SK-N-MC (cell line): ENCODE measurements around the gene EMP1.
"Not testable (repeated sequence)": the region's sequence is repeated elsewhere in the genome, so short reads cannot be mapped to it uniquely, and the experiment has no call there.

Experiments
- DNase-seq: peaks from one replicate; pipeline ENCODE4 v3.0.0-alpha.2; 2011; ENCODE audit warnings: low read depth, low spot score
- H3K27ac ChIP-seq: fragments of 200-600 bp; sonication (generic); 2 replicates; pipeline ENCODE4 v1.5.1; 2016; ENCODE audit warnings: mixed run types
- H3K36me3 ChIP-seq: fragments of 200-600 bp; sonication (generic); 2 replicates; pipeline ENCODE4 v1.6.1; 2017; ENCODE audit warnings: antibody characterized with exemption, low read length, mixed read lengths; ENCODE audit not compliant: insufficient read depth
- H3K4me3 ChIP-seq: fragments of 200-600 bp; sonication (generic); 2 replicates; pipeline ENCODE4 v1.5.1; 2016
- H3K9ac ChIP-seq: fragments of 200-600 bp; sonication (generic); 2 replicates; pipeline ENCODE4 v1.8.0; 2017; ENCODE audit warnings: mixed run types, mixed read lengths; ENCODE audit not compliant: insufficient read length
- H3K9me3 ChIP-seq: fragments of 200-600 bp; sonication (generic); 2 replicates; pipeline ENCODE4 v1.6.1; 2017; ENCODE audit warnings: low read depth, mild to moderate bottlenecking, antibody characterized with exemption, low read length, moderate library complexity, mixed read lengths
- EZH2 ChIP-seq: fragments of 200-600 bp; sonication (generic); IDR thresholded peaks from one replicate; pipeline ENCODE4 v1.6.1; 2017; ENCODE audit warnings: antibody characterized with exemption
- FOXP2 ChIP-seq: optimal IDR thresholded peaks from 2 replicates; pipeline ENCODE3; 2011; ENCODE audit warnings: mild to moderate bottlenecking, moderate library complexity; ENCODE audit not compliant: insufficient read depth; ENCODE audit errors: extremely low read length, control extremely low read depth
- POLR2AphosphoS5 ChIP-seq: IDR thresholded peaks from 2 replicates; pipeline ENCODE4 v1.6.1; 2012; ENCODE audit warnings: mild to moderate bottlenecking, low read depth, low read length, borderline replicate concordance

EMP1 gene

GRCh38 chr12:13252616-13253015 lies 56.1 kb downstream of the EMP1 start:
- DNase-seq: no peak
- TF ChIP-seq POLR2AphosphoS5 (no peak), EZH2 (no peak), FOXP2 (no peak)
- Histone ChIP-seq H3K9ac (no peak overlapping the region), H3K9me3 (no peaks in the 10 kb centered on the region), H3K4me3 (no peak overlapping the region), H3K27ac (no peak overlapping the region), H3K36me3 (no peaks in the 10 kb centered on the region)

GRCh38 chr12:13253966-13254760 lies 57.6 kb downstream of the EMP1 start:
- H3K36me3 ChIP-seq: no peaks in the 10 kb centered on the region
- TF ChIP-seq EZH2: no peak
- no peaks in the 10 kb centered on the region for H3K9me3 ChIP-seq
- no peak overlapping the region for H3K27ac ChIP-seq
- no peak for DNase-seq
- H3K9ac ChIP-seq: no peak overlapping the region
- H3K4me3 ChIP-seq: no peak overlapping the region

GRCh38 chr12:13255792-13256691 lies 59.5 kb downstream of the EMP1 start:
- H3K9me3 ChIP-seq: no peaks in the 10 kb centered on the region
- TF ChIP-seq FOXP2: no peak
- TF ChIP-seq POLR2AphosphoS5: peak; percentile 28; the same call in 1 of the 2 replicates
- no peaks in the 10 kb centered on the region for H3K36me3 ChIP-seq
- peak; percentile 85 for DNase-seq
- peak overlapping the region; percentile 71 for H3K4me3 ChIP-seq
- peak overlapping the region; percentile 38 for H3K9ac ChIP-seq
- no peak overlapping the region for H3K27ac ChIP-seq

GRCh38 chr12:13256692-13257045 lies 60.1 kb downstream of the EMP1 start:
- H3K36me3 ChIP-seq: no peaks in the 10 kb centered on the region
- no peak overlapping the region for H3K4me3 ChIP-seq
- H3K9ac ChIP-seq: no peak overlapping the region
- no peak overlapping the region for H3K27ac ChIP-seq
- no peak for DNase-seq
- TF ChIP-seq POLR2AphosphoS5: no peak
- TF ChIP-seq FOXP2: no peak
- TF ChIP-seq EZH2: no peak
- H3K9me3 ChIP-seq: no peaks in the 10 kb centered on the region

GRCh38 chr12:13257356-13257875 lies 60.9 kb downstream of the EMP1 start:
- Histone ChIP-seq H3K4me3 (no peak overlapping the region), H3K9ac (no peak overlapping the region), H3K27ac (no peak overlapping the region), H3K9me3 (no peaks in the 10 kb centered on the region), H3K36me3 (no peaks in the 10 kb centered on the region)
- TF ChIP-seq POLR2AphosphoS5 (no peak), EZH2 (no peak), FOXP2 (no peak)
- no peak for DNase-seq

- Histone ChIP-seq H3K4me3 (no peak overlapping the region), H3K27ac (no peak overlapping the region), H3K9ac (no peak overlapping the region), H3K36me3 (no peaks in the 10 kb centered on the region), H3K9me3 (no peaks in the 10 kb centered on the region)
- DNase-seq: no peak
- TF ChIP-seq POLR2AphosphoS5 (no peak), FOXP2 (no peak), EZH2 (no peak)
Measured at GRCh38 chr12:13258197-13258596, 61.7 kb downstream of the EMP1 start.

GRCh38 chr12:13258717-13259119 lies 62.2 kb downstream of the EMP1 start:
- H3K36me3 ChIP-seq: no peaks in the 10 kb centered on the region
- no peak for DNase-seq
- H3K4me3 ChIP-seq: no peak overlapping the region
- no peak overlapping the region for H3K9ac ChIP-seq
- TF ChIP-seq FOXP2: no peak
- TF ChIP-seq EZH2: no peak
- TF ChIP-seq POLR2AphosphoS5: no peak
- H3K9me3 ChIP-seq: no peaks in the 10 kb centered on the region
- no peak overlapping the region for H3K27ac ChIP-seq

GRCh38 chr12:13259625-13260024 lies 63.1 kb downstream of the EMP1 start:
- H3K4me3 ChIP-seq, H3K27ac ChIP-seq, H3K9me3 ChIP-seq, H3K36me3 ChIP-seq, H3K9ac ChIP-seq, DNase-seq: not testable (repeated sequence)

GRCh38 chr12:13267826-13268225 lies 71.3 kb downstream of the EMP1 start:
- not testable (repeated sequence) for H3K27ac ChIP-seq, H3K9ac ChIP-seq, H3K4me3 ChIP-seq, H3K9me3 ChIP-seq, H3K36me3 ChIP-seq, DNase-seq
